ENCODE results near the gene CPS1.

- TF ChIP-seq, protein P1, sequence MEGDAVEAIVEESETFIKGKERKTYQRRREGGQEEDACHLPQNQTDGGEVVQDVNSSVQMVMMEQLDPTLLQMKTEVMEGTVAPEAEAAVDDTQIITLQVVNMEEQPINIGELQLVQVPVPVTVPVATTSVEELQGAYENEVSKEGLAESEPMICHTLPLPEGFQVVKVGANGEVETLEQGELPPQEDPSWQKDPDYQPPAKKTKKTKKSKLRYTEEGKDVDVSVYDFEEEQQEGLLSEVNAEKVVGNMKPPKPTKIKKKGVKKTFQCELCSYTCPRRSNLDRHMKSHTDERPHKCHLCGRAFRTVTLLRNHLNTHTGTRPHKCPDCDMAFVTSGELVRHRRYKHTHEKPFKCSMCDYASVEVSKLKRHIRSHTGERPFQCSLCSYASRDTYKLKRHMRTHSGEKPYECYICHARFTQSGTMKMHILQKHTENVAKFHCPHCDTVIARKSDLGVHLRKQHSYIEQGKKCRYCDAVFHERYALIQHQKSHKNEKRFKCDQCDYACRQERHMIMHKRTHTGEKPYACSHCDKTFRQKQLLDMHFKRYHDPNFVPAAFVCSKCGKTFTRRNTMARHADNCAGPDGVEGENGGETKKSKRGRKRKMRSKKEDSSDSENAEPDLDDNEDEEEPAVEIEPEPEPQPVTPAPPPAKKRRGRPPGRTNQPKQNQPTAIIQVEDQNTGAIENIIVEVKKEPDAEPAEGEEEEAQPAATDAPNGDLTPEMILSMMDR (IDR thresholded peaks at IDR 0.05): no peak
- no peak for TF ChIP-seq POLR2A (IDR thresholded peaks at IDR 0.05)
Observed at GRCh38 chr2:210687786-210688470, 131.5 kb downstream of the CPS1 start.

All from uterus (tissue), 2 donors.